ENCODE results near the gene IPO11.

IPO11 gene

GRCh38 chr5:62412549-62413329 lies at the start of gene IPO11:
TSS of gene IPO11 (plus strand) at chr5:62412763. CDS start at chr5:62437280, 24,517 bp downstream.
- in situ Hi-C loops (cut with MboI; ENCODE audit: low sequenced_read_pairs): no loop called here

- in situ Hi-C loops (cut with MboI; ENCODE audit: low sequenced_read_pairs): no loop called here
Observed at GRCh38 chr5:62369039-62369438, 43.5 kb upstream of the IPO11 start.

GRCh38 chr5:62371409-62371808 lies 41.2 kb upstream of the IPO11 start:
- in situ Hi-C loops (cut with MboI; ENCODE audit: low sequenced_read_pairs): no loop called here

- in situ Hi-C loops (cut with MboI; ENCODE audit: low sequenced_read_pairs): no loop called here
Observed at GRCh38 chr5:62372600-62372999, 40.0 kb upstream of the IPO11 start.

GRCh38 chr5:62373382-62373781 lies 39.2 kb upstream of the IPO11 start:
- in situ Hi-C loops (cut with MboI; ENCODE audit: low sequenced_read_pairs): no loop called here

- in situ Hi-C loops (cut with MboI; ENCODE audit: low sequenced_read_pairs): no loop called here
Observed at GRCh38 chr5:62374090-62374489, 38.5 kb upstream of the IPO11 start.

- in situ Hi-C loops (cut with MboI; ENCODE audit: low sequenced_read_pairs): no loop called here
Observed at GRCh38 chr5:62375627-62376026, 36.9 kb upstream of the IPO11 start.

GRCh38 chr5:62376064-62376463 lies 36.5 kb upstream of the IPO11 start:
- in situ Hi-C loops (cut with MboI; ENCODE audit: low sequenced_read_pairs): no loop called here

- in situ Hi-C loops (cut with MboI; ENCODE audit: low sequenced_read_pairs): no loop called here
Observed at GRCh38 chr5:62385131-62385530, 27.4 kb upstream of the IPO11 start.

- in situ Hi-C loops (cut with MboI; ENCODE audit: low sequenced_read_pairs): no loop called here
Observed at GRCh38 chr5:62385816-62386400, 26.7 kb upstream of the IPO11 start.

- in situ Hi-C loops (cut with MboI; ENCODE audit: low sequenced_read_pairs): no loop called here
Observed at GRCh38 chr5:62386824-62387223, 25.7 kb upstream of the IPO11 start.

- in situ Hi-C loops (cut with MboI; ENCODE audit: low sequenced_read_pairs): no loop called here
Observed at GRCh38 chr5:62395210-62395950, 17.2 kb upstream of the IPO11 start.

GRCh38 chr5:62403411-62404250 lies 8.9 kb upstream of the IPO11 start, which contains the start of gene DIMT1:
TSS of gene DIMT1 (minus strand) at chr5:62403905. CDS start at chr5:62403772, 133 bp downstream.
- in situ Hi-C loops (cut with MboI; ENCODE audit: low sequenced_read_pairs): no loop called here

- in situ Hi-C loops (cut with MboI; ENCODE audit: low sequenced_read_pairs): no loop called here
Observed at GRCh38 chr5:62413711-62414110, 1.1 kb downstream of the IPO11 start.

- in situ Hi-C loops (cut with MboI; ENCODE audit: low sequenced_read_pairs): no loop called here
Observed at GRCh38 chr5:62418462-62419076, 6.0 kb downstream of the IPO11 start.

GRCh38 chr5:62419609-62420008 lies 7.0 kb downstream of the IPO11 start:
- in situ Hi-C loops (cut with MboI; ENCODE audit: low sequenced_read_pairs): no loop called here

- in situ Hi-C loops (cut with MboI; ENCODE audit: low sequenced_read_pairs): no loop called here
Observed at GRCh38 chr5:62421414-62421813, 8.9 kb downstream of the IPO11 start.

- in situ Hi-C loops (cut with MboI; ENCODE audit: low sequenced_read_pairs): no loop called here
Observed at GRCh38 chr5:62424763-62425162, 12.2 kb downstream of the IPO11 start.

- in situ Hi-C loops (cut with MboI; ENCODE audit: low sequenced_read_pairs): no loop called here
Observed at GRCh38 chr5:62431735-62432620, 19.4 kb downstream of the IPO11 start.
